Mesenchymal stem cell (in vitro differentiated cells and primary cell): ENCODE results near the gene HLA-DPA1.
"Not testable (repeated sequence)": the region's sequence is repeated elsewhere in the genome, so short reads cannot be mapped to it uniquely, and the experiment has no call there.

Experiments
- DNase-seq: peaks from one replicate; pipeline ENCODE4 v3.0.0-alpha.2; 2013
- H2AFZ ChIP-seq: one replicate; pipeline ENCODE4 v1.6.1; 2013; ENCODE audit warnings: low read depth, mild to moderate bottlenecking, control low read depth, inconsistent platforms, low read length, moderate library complexity
- H2AK5ac ChIP-seq: 2 replicates; pipeline ENCODE4 v1.6.1; 2013; ENCODE audit warnings: low read length, moderate library complexity, mild to moderate bottlenecking, inconsistent platforms; ENCODE audit not compliant: severe bottlenecking
- H2BK120ac ChIP-seq: one replicate; pipeline ENCODE4 v1.6.1; 2013; ENCODE audit warnings: low read depth, mild to moderate bottlenecking, inconsistent platforms, low read length, moderate library complexity
- H2BK12ac ChIP-seq, 2 experiments: one replicate each; pipeline ENCODE4 v1.6.1; 2013; ENCODE audit warnings: inconsistent platforms in 2 of 2, low read length in 2 of 2, mild to moderate bottlenecking in 2 of 2, moderate library complexity in 2 of 2, control low read depth in 1 of 2
- H2BK15ac ChIP-seq: one replicate; pipeline ENCODE4 v1.6.1; 2013; ENCODE audit warnings: mild to moderate bottlenecking, low read depth, inconsistent platforms; ENCODE audit not compliant: poor library complexity, severe bottlenecking
- H2BK5ac ChIP-seq: 2 replicates; pipeline ENCODE4 v1.6.1; 2013; ENCODE audit warnings: low read depth, mild to moderate bottlenecking, low read length, control low read depth, inconsistent platforms; ENCODE audit not compliant: poor library complexity, severe bottlenecking
- H3K14ac ChIP-seq, 2 experiments: one replicate each; pipeline ENCODE4 v1.6.1; 2013; ENCODE audit warnings: inconsistent platforms in 2 of 2, low read length in 2 of 2, control low read depth in 1 of 2, mild to moderate bottlenecking in 1 of 2, moderate library complexity in 1 of 2
- H3K18ac ChIP-seq, 2 experiments: one replicate each; pipeline ENCODE4 v1.6.1; 2013; ENCODE audit warnings: inconsistent platforms in 2 of 2, low read length in 2 of 2, control low read depth in 1 of 2, low read depth in 1 of 2, mild to moderate bottlenecking in 1 of 2
- H3K23ac ChIP-seq, 2 experiments: one replicate each; pipeline ENCODE4 v1.6.1; 2013; ENCODE audit warnings: inconsistent platforms in 2 of 2, low read length in 2 of 2, mild to moderate bottlenecking in 2 of 2, moderate library complexity in 2 of 2, control low read depth in 1 of 2
- H3K27ac ChIP-seq: 2 replicates; pipeline ENCODE4 v1.5.1; 2013; ENCODE audit warnings: mild to moderate bottlenecking, moderate library complexity, low read length, control low read depth, inconsistent platforms; ENCODE audit not compliant: poor library complexity, severe bottlenecking
- H3K27me3 ChIP-seq, 2 experiments: 2 replicates each; pipeline versions ENCODE4 v1.6.1 to v1.7.0; 2013; ENCODE audit warnings: low read length in 2 of 2, mild to moderate bottlenecking in 2 of 2, moderate library complexity in 2 of 2, control low read depth in 1 of 2, inconsistent platforms in 1 of 2; ENCODE audit not compliant: control insufficient read depth in 1 of 2, insufficient read depth in 1 of 2
- H3K36me3 ChIP-seq, 2 experiments: 2 replicates each; pipeline versions ENCODE4 v1.6.1 to v1.7.0; 2013; ENCODE audit warnings: low read length in 2 of 2, control low read depth in 1 of 2, inconsistent platforms in 1 of 2, low read depth in 1 of 2, mild to moderate bottlenecking in 1 of 2; ENCODE audit not compliant: insufficient read depth in 2 of 2, control insufficient read depth in 1 of 2
- H3K4ac ChIP-seq, 2 experiments: one replicate each; pipeline ENCODE4 v1.6.1; 2013; ENCODE audit warnings: inconsistent platforms in 2 of 2, low read length in 2 of 2, mild to moderate bottlenecking in 2 of 2, moderate library complexity in 2 of 2, control low read depth in 1 of 2, low read depth in 1 of 2
- H3K4me1 ChIP-seq: 2 replicates; pipeline ENCODE4 v1.6.1; 2013; ENCODE audit warnings: low read depth, low read length, control low read depth; ENCODE audit not compliant: control insufficient read depth, insufficient read depth
- H3K4me2 ChIP-seq: 2 replicates; pipeline ENCODE4 v1.6.1; 2013; ENCODE audit warnings: low read length, mild to moderate bottlenecking, inconsistent platforms; ENCODE audit not compliant: poor library complexity, severe bottlenecking
- H3K4me3 ChIP-seq, 2 experiments: 2 replicates each; pipeline versions ENCODE4 v1.5.1 to v1.7.0; 2013; ENCODE audit warnings: low read length in 2 of 2, mild to moderate bottlenecking in 2 of 2, control low read depth in 1 of 2, low read depth in 1 of 2; ENCODE audit not compliant: insufficient read depth in 1 of 2
- H3K79me1 ChIP-seq: replicated peaks from 2 replicates; pipeline ENCODE4 v1.6.1; 2013; ENCODE audit warnings: mild to moderate bottlenecking, control low read depth, low read length, inconsistent platforms; ENCODE audit not compliant: poor library complexity, severe bottlenecking
- H3K9ac ChIP-seq: 2 replicates; pipeline ENCODE4 v1.7.0; 2013; ENCODE audit warnings: mild to moderate bottlenecking, low read length, moderate library complexity
- H3K9me3 ChIP-seq: 2 replicates; pipeline ENCODE4 v1.7.0; 2013; ENCODE audit warnings: mild to moderate bottlenecking, low read length; ENCODE audit not compliant: control insufficient read depth
- H4K8ac ChIP-seq: one replicate; pipeline ENCODE4 v1.6.1; 2013; ENCODE audit warnings: inconsistent platforms, mild to moderate bottlenecking, low read length, moderate library complexity
- H4K91ac ChIP-seq: one replicate; pipeline ENCODE4 v1.6.1; 2013; ENCODE audit warnings: mild to moderate bottlenecking, low read length, inconsistent platforms
- WGBS: methylation state at CpG from one replicate; pipeline ENCODE4 v1.1.7; 2013; ENCODE audit warnings: mixed read lengths; 5-methylcytosine and 5-hydroxymethylcytosine counted together

Gene HLA-DPA1

GRCh38 chr6:33064723-33065122 is 8.7 kb downstream of the HLA-DPA1 start:
- Histone ChIP-seq H2BK12ac (no peak overlapping the region), H4K91ac (no peak overlapping the region), H3K4ac (no peak overlapping the region), H3K27me3 (peaks cover 0 to 6% of the 10 kb centered on the region in 2 experiments), H4K8ac (no peak overlapping the region), H3K4me3 (no peak overlapping the region), H2AK5ac (no peak overlapping the region), H2BK15ac (no peak overlapping the region), H3K9ac (no peak overlapping the region), H3K27ac (no peak overlapping the region), H3K18ac (no peak overlapping the region), H3K23ac (no peak overlapping the region), H2AFZ (no peak overlapping the region), H3K4me1 (no peaks in the 10 kb centered on the region), H3K9me3 (no peaks in the 10 kb centered on the region), H3K79me1 (no peaks in the 10 kb centered on the region), H2BK5ac (no peak overlapping the region), H2BK120ac (no peak overlapping the region), H3K4me2 (no peak overlapping the region), H3K14ac (no peak overlapping the region), H3K36me3 (peaks cover 0 to 38% of the 10 kb centered on the region in 2 experiments)
- DNase-seq = no peak
- 95% methylated on average over 4 of the region's 4 CpGs for WGBS

- not testable (repeated sequence) for H4K8ac ChIP-seq, H3K9me3 ChIP-seq, H3K4me3 ChIP-seq, H2AK5ac ChIP-seq, H3K18ac ChIP-seq, H3K4me1 ChIP-seq, H2BK12ac ChIP-seq, H3K23ac ChIP-seq, H2BK120ac ChIP-seq, H2BK5ac ChIP-seq, H2AFZ ChIP-seq, H3K27ac ChIP-seq, H4K91ac ChIP-seq, H3K9ac ChIP-seq, H3K14ac ChIP-seq, H3K27me3 ChIP-seq, H3K79me1 ChIP-seq, DNase-seq, H2BK15ac ChIP-seq, H3K4me2 ChIP-seq, H3K4ac ChIP-seq
- peaks cover 0 to 25% of the 10 kb centered on the region in 2 experiments for H3K36me3 ChIP-seq
- WGBS = 54% methylated on average over 2 of the region's 5 CpGs
Observed at GRCh38 chr6:33063435-33063834, 10.0 kb downstream of the HLA-DPA1 start.

- H3K4me2 ChIP-seq = no peak overlapping the region
- H3K27me3 ChIP-seq = peaks cover 16 to 17% of the 10 kb centered on the region in 2 experiments
- H2BK15ac ChIP-seq = no peak overlapping the region
Observed at GRCh38 chr6:33061987-33062386, 11.5 kb downstream of the HLA-DPA1 start.

GRCh38 chr6:33057222-33058150 is 16.0 kb downstream of the HLA-DPA1 start:
- Histone ChIP-seq H2BK12ac (no peak overlapping the region), H4K8ac (no peak overlapping the region), H3K18ac (no peak overlapping the region), H3K27me3 (peaks cover 27 to 33% of the 10 kb centered on the region in 2 experiments), H3K79me1 (no peaks in the 10 kb centered on the region), H3K9me3 (no peaks in the 10 kb centered on the region), H3K4me1 (no peaks in the 10 kb centered on the region), H2AFZ (no peak overlapping the region), H2BK120ac (no peak overlapping the region), H3K27ac (no peak overlapping the region), H3K4me2 (no peak overlapping the region), H3K36me3 (no peaks in the 10 kb centered on the region), H2AK5ac (no peak overlapping the region), H2BK5ac (no peak overlapping the region), H3K4ac (no peak overlapping the region), H3K9ac (no peak overlapping the region), H3K23ac (no peak overlapping the region), H3K14ac (no peak overlapping the region), H3K4me3 (no peak overlapping the region), H2BK15ac (no peak overlapping the region), H4K91ac (no peak overlapping the region)
- WGBS = 72% methylated on average over 3 of the region's 6 CpGs
- no peak for DNase-seq

More at GRCh38 chr6:33061987-33062386, 11.5 kb downstream of the HLA-DPA1 start:
- no peaks in the 10 kb centered on the region for H3K79me1 ChIP-seq
- no peak overlapping the region for H3K27ac ChIP-seq
- no peak overlapping the region for H3K14ac ChIP-seq
- no peak overlapping the region for H4K91ac ChIP-seq
- H2AFZ ChIP-seq = no peak overlapping the region
- no peak overlapping the region for H2BK5ac ChIP-seq
- H3K18ac ChIP-seq = no peak overlapping the region
- no peak overlapping the region for H3K9ac ChIP-seq
- no peak overlapping the region for H3K4ac ChIP-seq
- peak; percentile 21 for DNase-seq
- no peak overlapping the region for H2AK5ac ChIP-seq
- H3K9me3 ChIP-seq = no peaks in the 10 kb centered on the region
- no peak overlapping the region for H3K23ac ChIP-seq
- H2BK12ac ChIP-seq = no peak overlapping the region
- WGBS = 92% methylated on average over 1 of the region's 2 CpGs
- no peak overlapping the region for H4K8ac ChIP-seq
- no peak overlapping the region for H2BK120ac ChIP-seq
- no peak overlapping the region for H3K4me3 ChIP-seq
- H3K4me1 ChIP-seq = no peaks in the 10 kb centered on the region
- peaks cover 0 to 10% of the 10 kb centered on the region in 2 experiments for H3K36me3 ChIP-seq
